ENCODE results near the gene ENOX2.
"Not testable (repeated sequence)": the region's sequence is repeated elsewhere in the genome, so short reads cannot be mapped to it uniquely, and the experiment has no call there.

Gene ENOX2

DNA sequence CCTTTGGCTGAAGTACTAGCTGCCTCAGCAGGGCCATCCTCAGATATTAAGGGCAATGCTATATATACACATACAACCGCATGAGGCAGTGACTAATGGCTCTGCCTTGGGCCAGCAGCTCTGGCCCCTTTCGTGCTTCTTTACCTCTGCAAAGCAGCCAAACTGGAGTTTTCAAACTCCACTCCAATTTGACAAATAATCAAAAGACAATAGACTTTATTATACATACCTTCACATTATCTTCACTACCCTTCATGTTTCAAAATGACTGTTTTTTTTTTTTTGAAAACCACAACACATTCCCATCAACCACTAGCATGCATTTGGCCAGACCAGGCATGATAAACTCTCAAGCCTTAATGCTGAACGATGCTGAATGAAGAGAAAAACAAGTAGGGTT is 187.7 kb downstream of the ENOX2 start:
- no peak for TF ChIP-seq EZH2 (IDR thresholded peaks at IDR 0.05; ENCODE audit: borderline replicate concordance, low read depth, low read length, severe bottlenecking)
- TF ChIP-seq CTCF (IDR thresholded peaks at IDR 0.05; ENCODE audit: borderline replicate concordance, extremely low read depth, low read length, poor library complexity, severe bottlenecking) = no peak
- no peak for ATAC-seq (ENCODE audit: insufficient read depth, low read depth)
- no peaks in the 10 kb centered on the region for H3K9me3 ChIP-seq (ENCODE audit: insufficient read depth, low read length, severe bottlenecking)
- no peak overlapping the region for H3K9ac ChIP-seq (ENCODE audit: low read depth, low read length)
- no peak overlapping the region for H2AFZ ChIP-seq (ENCODE audit: low read depth, low read length)
- H3K4me1 ChIP-seq (ENCODE audit: insufficient read depth, low read length) = no peaks in the 10 kb centered on the region
- no peaks in the 10 kb centered on the region for H3K79me2 ChIP-seq (ENCODE audit: insufficient read depth, low read length)
- no peaks in the 10 kb centered on the region for H4K20me1 ChIP-seq (ENCODE audit: insufficient read depth, low read length)
- no peak for DNase-seq
- H3K4me3 ChIP-seq (ENCODE audit: low read depth in 1 of 2, low read length in 2 of 2) = no peak overlapping the region
- H3K4me2 ChIP-seq (ENCODE audit: insufficient read depth, low read length) = no peak overlapping the region
- no peaks in the 10 kb centered on the region for H3K36me3 ChIP-seq (ENCODE audit: insufficient read depth, low read length)
- no peaks in the 10 kb centered on the region for H3K27me3 ChIP-seq (ENCODE audit: insufficient read depth, low read length, poor library complexity)
- H3K27ac ChIP-seq (ENCODE audit: low read length) = no peak overlapping the region

DNA sequence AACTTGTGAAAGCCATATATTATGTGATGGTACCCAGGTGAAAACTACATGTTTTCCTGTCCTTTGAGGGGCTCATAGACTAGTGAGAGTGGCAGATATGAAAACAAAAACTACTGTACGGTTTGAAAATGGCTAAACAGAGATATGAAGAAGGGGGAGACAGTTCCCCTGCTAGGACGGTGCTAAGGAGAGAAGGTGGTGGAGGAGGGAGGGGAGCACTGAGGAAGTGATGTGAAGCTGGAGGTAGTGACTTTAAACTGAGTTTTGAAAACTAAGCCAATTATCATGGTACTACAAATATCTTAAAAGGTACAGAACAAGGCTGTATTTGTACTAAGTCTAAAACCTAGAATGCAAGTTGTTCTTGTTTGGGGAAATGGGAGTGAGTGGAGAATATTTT is 188.3 kb downstream of the ENOX2 start:
- Histone ChIP-seq H4K20me1 (ENCODE audit: insufficient read depth, low read length) (no peaks in the 10 kb centered on the region), H3K4me1 (ENCODE audit: insufficient read depth, low read length) (no peaks in the 10 kb centered on the region), H3K27me3 (ENCODE audit: insufficient read depth, low read length, poor library complexity) (no peaks in the 10 kb centered on the region), H3K4me3 (ENCODE audit: low read depth in 1 of 2, low read length in 2 of 2) (no peak overlapping the region), H3K36me3 (ENCODE audit: insufficient read depth, low read length) (no peaks in the 10 kb centered on the region), H3K27ac (ENCODE audit: low read length) (no peak overlapping the region), H3K9me3 (ENCODE audit: insufficient read depth, low read length, severe bottlenecking) (no peaks in the 10 kb centered on the region), H2AFZ (ENCODE audit: low read depth, low read length) (no peak overlapping the region), H3K79me2 (ENCODE audit: insufficient read depth, low read length) (no peaks in the 10 kb centered on the region), H3K9ac (ENCODE audit: low read depth, low read length) (no peak overlapping the region), H3K4me2 (ENCODE audit: insufficient read depth, low read length) (no peak overlapping the region)
- DNase-seq (no peak), ATAC-seq (ENCODE audit: insufficient read depth, low read depth) (no peak)
- TF ChIP-seq EZH2 (IDR thresholded peaks at IDR 0.05; ENCODE audit: borderline replicate concordance, low read depth, low read length, severe bottlenecking) (no peak), CTCF (IDR thresholded peaks at IDR 0.05; ENCODE audit: borderline replicate concordance, extremely low read depth, low read length, poor library complexity, severe bottlenecking) (no peak)

DNA sequence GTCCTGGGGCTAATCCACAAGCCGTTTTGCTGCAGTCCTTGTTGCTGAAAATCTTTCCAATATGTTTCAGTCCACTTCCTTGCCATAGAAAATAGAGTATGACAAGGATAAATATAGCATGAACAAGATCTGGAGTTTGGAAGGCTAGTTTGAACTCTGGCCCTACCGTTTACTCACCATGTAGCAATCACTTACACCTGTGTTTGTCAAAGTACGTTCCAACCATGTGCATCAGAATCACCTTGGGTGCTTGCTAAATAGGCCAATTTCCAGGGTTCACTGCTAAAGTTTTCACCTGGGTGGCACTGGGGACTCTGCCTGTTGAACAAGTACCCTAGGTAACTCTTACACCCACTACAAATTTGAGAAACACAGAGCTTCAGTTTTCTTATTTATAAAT is 188.9 kb downstream of the ENOX2 start:
- no peaks in the 10 kb centered on the region for H4K20me1 ChIP-seq (ENCODE audit: insufficient read depth, low read length)

DNA sequence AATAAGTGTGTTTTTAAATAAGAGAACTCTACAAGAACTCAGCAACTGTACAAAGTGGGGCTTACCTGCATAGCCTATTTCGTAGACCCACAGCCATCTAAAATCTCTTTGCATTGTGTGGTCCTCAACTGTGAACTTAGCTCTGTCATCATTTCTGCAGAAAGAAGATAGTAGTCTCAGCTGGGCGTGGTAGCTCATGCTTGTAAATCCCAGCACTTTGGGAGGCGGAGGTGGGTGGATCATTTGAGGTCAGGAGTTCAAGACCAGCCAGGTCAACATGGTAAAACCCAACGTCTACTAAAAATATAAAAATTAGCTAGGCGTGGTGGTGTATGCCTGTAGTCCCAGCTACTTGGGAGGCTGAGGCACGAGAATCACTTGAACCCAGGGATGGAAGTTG is 193.8 kb downstream of the ENOX2 start:
- H4K20me1 ChIP-seq (ENCODE audit: insufficient read depth, low read length); H3K9ac ChIP-seq (ENCODE audit: low read depth, low read length); DNase-seq; H3K4me2 ChIP-seq (ENCODE audit: insufficient read depth, low read length); H3K27me3 ChIP-seq (ENCODE audit: insufficient read depth, low read length, poor library complexity); H3K9me3 ChIP-seq (ENCODE audit: insufficient read depth, low read length, severe bottlenecking); H3K79me2 ChIP-seq (ENCODE audit: insufficient read depth, low read length); H2AFZ ChIP-seq (ENCODE audit: low read depth, low read length); H3K27ac ChIP-seq (ENCODE audit: low read length); H3K4me1 ChIP-seq (ENCODE audit: insufficient read depth, low read length); H3K36me3 ChIP-seq (ENCODE audit: insufficient read depth, low read length); ATAC-seq (ENCODE audit: insufficient read depth, low read depth); H3K4me3 ChIP-seq (ENCODE audit: low read depth in 1 of 2, low read length in 2 of 2): not testable (repeated sequence)

More for the DNA sequence above, 188.9 kb downstream of the ENOX2 start:
- Histone ChIP-seq H3K27me3 (ENCODE audit: insufficient read depth, low read length, poor library complexity) (no peaks in the 10 kb centered on the region), H3K9ac (ENCODE audit: low read depth, low read length) (no peak overlapping the region), H3K79me2 (ENCODE audit: insufficient read depth, low read length) (no peaks in the 10 kb centered on the region), H3K4me2 (ENCODE audit: insufficient read depth, low read length) (no peak overlapping the region), H3K4me3 (ENCODE audit: low read depth in 1 of 2, low read length in 2 of 2) (no peak overlapping the region), H2AFZ (ENCODE audit: low read depth, low read length) (no peak overlapping the region), H3K36me3 (ENCODE audit: insufficient read depth, low read length) (no peaks in the 10 kb centered on the region), H3K9me3 (ENCODE audit: insufficient read depth, low read length, severe bottlenecking) (no peaks in the 10 kb centered on the region), H3K4me1 (ENCODE audit: insufficient read depth, low read length) (no peaks in the 10 kb centered on the region), H3K27ac (ENCODE audit: low read length) (no peak overlapping the region)
- no peak for TF ChIP-seq EZH2 (IDR thresholded peaks at IDR 0.05; ENCODE audit: borderline replicate concordance, low read depth, low read length, severe bottlenecking)
- no peak for TF ChIP-seq CTCF (IDR thresholded peaks at IDR 0.05; ENCODE audit: borderline replicate concordance, extremely low read depth, low read length, poor library complexity, severe bottlenecking)
- ATAC-seq (ENCODE audit: insufficient read depth, low read depth) (no peak), DNase-seq (no peak)

Measured in DND-41 (cell line).